ENCODE results near the gene TMEM258.

TMEM258 gene

GRCh38 chr11:61771195-61771894 is 21.1 kb downstream of the TMEM258 start:
- TF ChIP-seq CTCF (IDR thresholded peaks at IDR 0.05; ENCODE audit: control extremely low read depth, extremely low read depth, low read depth, missing control alignments): no peak
- CTCF ChIA-PET: interaction anchor here (1.1 to 1.5 kb wide), 4 partner anchors 16 to 24 kb away, joined by 3 to 7 read pairs (median 4); no protein-coding TSS in a partner anchor
- DNase-seq (ENCODE audit: extremely low spot score): no peak
- POLR2A ChIA-PET: no interaction called here

- ChIA-PET POLR2A (no interaction called here), CTCF (interaction anchor here (1.1 to 1.2 kb wide), 2 partner anchors 18 to 23 kb away, joined by 3 to 5 read pairs; no protein-coding TSS in a partner anchor)
Observed at GRCh38 chr11:61769946-61770683, 22.3 kb downstream of the TMEM258 start.

GRCh38 chr11:61769169-61769920 is 23.1 kb downstream of the TMEM258 start:
- no peak for TF ChIP-seq CTCF (IDR thresholded peaks at IDR 0.05; ENCODE audit: control extremely low read depth, extremely low read depth, low read depth, missing control alignments)
- CTCF ChIA-PET: no interaction called here
- POLR2A ChIA-PET: interaction anchor here (1.0 kb wide), 1 partner anchor 23 kb away, joined by 3 read pairs; the partner anchor contains the start of gene TMEM258
- DNase-seq (ENCODE audit: extremely low spot score): no peak

More at GRCh38 chr11:61769946-61770683, 22.3 kb downstream of the TMEM258 start:
- TF ChIP-seq CTCF (IDR thresholded peaks at IDR 0.05; ENCODE audit: control extremely low read depth, extremely low read depth, low read depth, missing control alignments): no peak
- no peak for DNase-seq (ENCODE audit: extremely low spot score)

GRCh38 chr11:61768376-61769076 is 23.9 kb downstream of the TMEM258 start:
- DNase-seq (ENCODE audit: extremely low spot score): no peak
- CTCF ChIA-PET: no interaction called here
- TF ChIP-seq CTCF (IDR thresholded peaks at IDR 0.05; ENCODE audit: control extremely low read depth, extremely low read depth, low read depth, missing control alignments): no peak
- POLR2A ChIA-PET: interaction anchor here (1.0 kb wide), 1 partner anchor 23 kb away, joined by 3 read pairs; the partner anchor contains the start of gene TMEM258

DNA sequence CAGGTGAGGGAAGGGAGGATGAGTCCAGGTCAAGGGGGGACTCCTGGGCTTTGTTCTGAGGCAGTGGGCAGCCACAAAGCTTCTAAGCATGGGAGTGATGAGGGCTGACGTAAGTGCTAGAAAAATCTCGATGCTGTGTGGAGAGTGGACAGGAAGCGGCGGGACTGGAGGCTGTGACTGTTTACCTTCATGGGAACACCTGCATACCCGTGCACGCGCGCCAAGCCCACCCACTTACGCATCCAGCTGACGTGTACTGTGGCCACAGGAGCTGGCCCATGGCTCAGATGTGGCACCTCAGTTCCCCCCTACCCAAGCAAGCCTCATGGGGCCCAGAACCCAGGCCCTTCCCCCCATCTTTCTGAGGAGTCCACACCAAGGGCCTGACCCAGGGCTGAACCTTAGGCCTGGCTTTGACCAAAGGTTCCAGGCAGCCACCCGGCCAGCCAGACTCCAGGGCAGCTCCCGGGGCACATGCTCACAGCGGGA is 26.0 kb downstream of the TMEM258 start:
- POLR2A ChIA-PET: interaction anchor here (0.6 kb wide), 1 partner anchor 27 kb away, joined by 3 read pairs; the partner anchor contains the start of gene FEN1
- CTCF ChIA-PET: interaction anchor here (1.0 to 2.6 kb wide), 6 partner anchors 9 to 133 kb away, joined by 3 to 8 read pairs (median 4); no protein-coding TSS in a partner anchor
- no peak for DNase-seq (ENCODE audit: extremely low spot score)
- no peak for TF ChIP-seq CTCF (IDR thresholded peaks at IDR 0.05; ENCODE audit: control extremely low read depth, extremely low read depth, low read depth, missing control alignments)
